ENCODE data around the gene PTGDR. TPM values are rescaled to one million over a fixed set of nuclear protein-coding genes. Genes with fewer than 3 reads are reported as not detected.

Gene PTGDR
- polyA plus RNA-seq, 4 donors: 0.25 to 6.6 TPM; not detected in 2

- no peak overlapping the region for H3K27ac ChIP-seq (ENCODE audit: low read depth in 1 of 3, low read length in 2 of 3)
- H3K9me3 ChIP-seq (ENCODE audit: control insufficient read depth in 2 of 2, insufficient read depth in 1 of 2, low read depth in 1 of 2, low read length in 1 of 2): no peaks in the 10 kb centered on the region
- 40 to 56% (median 52%) methylated on average over 3 of the region's 3 CpGs for WGBS, 3 donors
- FAIRE-seq (no peak), DNase-seq (no peak)
- H3K27me3 ChIP-seq (ENCODE audit: control insufficient read depth in 3 of 3, insufficient read depth in 3 of 3, low read length in 3 of 3): no peaks in the 10 kb centered on the region
- H3K36me3 ChIP-seq (ENCODE audit: control insufficient read depth in 3 of 3, insufficient read depth in 2 of 3, low read depth in 1 of 3, low read length in 3 of 3): no peaks in the 10 kb centered on the region
- H3K4me3 ChIP-seq (ENCODE audit: low read depth in 1 of 3, low read length in 3 of 3): no peak overlapping the region
- H3K4me1 ChIP-seq (ENCODE audit: control insufficient read depth in 3 of 3, insufficient read depth in 2 of 3, low read depth in 1 of 3, low read length in 2 of 3): no peaks in the 10 kb centered on the region
These were observed 14.0 kb upstream of the PTGDR start for GRCh38 chr14:52253503-52253902.

- H3K27ac ChIP-seq (ENCODE audit: low read depth in 1 of 3, low read length in 2 of 3): no peak overlapping the region
- no peak for FAIRE-seq
- WGBS, 3 donors: 83 to 87% (median 83%) methylated on average over 4 of the region's 4 CpGs
These were observed 13.4 kb upstream of the PTGDR start for GRCh38 chr14:52254086-52254485.

GRCh38 chr14:52258783-52259182 lies 8.7 kb upstream of the PTGDR start:
- H3K4me1 ChIP-seq (ENCODE audit: control insufficient read depth in 3 of 3, insufficient read depth in 2 of 3, low read depth in 1 of 3, low read length in 2 of 3): no peaks in the 10 kb centered on the region
- H3K27me3 ChIP-seq (ENCODE audit: control insufficient read depth in 3 of 3, insufficient read depth in 3 of 3, low read length in 3 of 3): no peaks in the 10 kb centered on the region
- H3K36me3 ChIP-seq (ENCODE audit: control insufficient read depth in 3 of 3, insufficient read depth in 2 of 3, low read depth in 1 of 3, low read length in 3 of 3): no peaks in the 10 kb centered on the region
- H3K27ac ChIP-seq (ENCODE audit: low read depth in 1 of 3, low read length in 2 of 3): no peak overlapping the region
- WGBS, 3 donors: 75 to 85% (median 84%) methylated on average over 2 of the region's 2 CpGs
- no peaks in the 10 kb centered on the region for H3K9me3 ChIP-seq (ENCODE audit: control insufficient read depth in 2 of 2, insufficient read depth in 1 of 2, low read depth in 1 of 2, low read length in 1 of 2)
- H3K4me3 ChIP-seq (ENCODE audit: low read depth in 1 of 3, low read length in 3 of 3): no peak overlapping the region
- no peak for FAIRE-seq
- DNase-seq: no peak

More at GRCh38 chr14:52254086-52254485, 13.4 kb upstream of the PTGDR start:
- H3K36me3 ChIP-seq (ENCODE audit: control insufficient read depth in 3 of 3, insufficient read depth in 2 of 3, low read depth in 1 of 3, low read length in 3 of 3): no peaks in the 10 kb centered on the region
- H3K9me3 ChIP-seq (ENCODE audit: control insufficient read depth in 2 of 2, insufficient read depth in 1 of 2, low read depth in 1 of 2, low read length in 1 of 2): no peaks in the 10 kb centered on the region
- H3K4me1 ChIP-seq (ENCODE audit: control insufficient read depth in 3 of 3, insufficient read depth in 2 of 3, low read depth in 1 of 3, low read length in 2 of 3): no peaks in the 10 kb centered on the region
- DNase-seq: no peak
- no peak overlapping the region for H3K4me3 ChIP-seq (ENCODE audit: low read depth in 1 of 3, low read length in 3 of 3)
- H3K27me3 ChIP-seq (ENCODE audit: control insufficient read depth in 3 of 3, insufficient read depth in 3 of 3, low read length in 3 of 3): no peaks in the 10 kb centered on the region

GRCh38 chr14:52259434-52259833 lies 8.1 kb upstream of the PTGDR start:
- FAIRE-seq (no peak), DNase-seq (no peak)
- Histone ChIP-seq H3K4me3 (ENCODE audit: low read depth in 1 of 3, low read length in 3 of 3) (no peak overlapping the region), H3K4me1 (ENCODE audit: control insufficient read depth in 3 of 3, insufficient read depth in 2 of 3, low read depth in 1 of 3, low read length in 2 of 3) (no peaks in the 10 kb centered on the region), H3K27me3 (ENCODE audit: control insufficient read depth in 3 of 3, insufficient read depth in 3 of 3, low read length in 3 of 3) (no peaks in the 10 kb centered on the region), H3K36me3 (ENCODE audit: control insufficient read depth in 3 of 3, insufficient read depth in 2 of 3, low read depth in 1 of 3, low read length in 3 of 3) (no peaks in the 10 kb centered on the region), H3K27ac (ENCODE audit: low read depth in 1 of 3, low read length in 2 of 3) (no peak overlapping the region), H3K9me3 (ENCODE audit: control insufficient read depth in 2 of 2, insufficient read depth in 1 of 2, low read depth in 1 of 2, low read length in 1 of 2) (no peaks in the 10 kb centered on the region)
- 36 to 73% (median 48%) methylated on average over 5 of the region's 5 CpGs for WGBS, 3 donors

GRCh38 chr14:52262600-52262999 lies 4.9 kb upstream of the PTGDR start:
- H3K36me3 ChIP-seq (ENCODE audit: control insufficient read depth in 3 of 3, insufficient read depth in 2 of 3, low read depth in 1 of 3, low read length in 3 of 3): no peaks in the 10 kb centered on the region
- no peaks in the 10 kb centered on the region for H3K9me3 ChIP-seq (ENCODE audit: control insufficient read depth in 2 of 2, insufficient read depth in 1 of 2, low read depth in 1 of 2, low read length in 1 of 2)
- WGBS, 3 donors: 85 to 94% (median 90%) methylated on average over 1 of the region's 1 CpG
- FAIRE-seq (no peak), DNase-seq (no peak)
- H3K27me3 ChIP-seq (ENCODE audit: control insufficient read depth in 3 of 3, insufficient read depth in 3 of 3, low read length in 3 of 3): peaks cover 0 to 10% (median under 1%) of the 10 kb centered on the region in 3 donors
- H3K4me3 ChIP-seq (ENCODE audit: low read depth in 1 of 3, low read length in 3 of 3): no peak overlapping the region
- no peak overlapping the region for H3K27ac ChIP-seq (ENCODE audit: low read depth in 1 of 3, low read length in 2 of 3)
- peaks cover 0 to 3% (median 0%) of the 10 kb centered on the region in 3 donors for H3K4me1 ChIP-seq (ENCODE audit: control insufficient read depth in 3 of 3, insufficient read depth in 2 of 3, low read depth in 1 of 3, low read length in 2 of 3)

- no peaks in the 10 kb centered on the region for H3K36me3 ChIP-seq (ENCODE audit: control insufficient read depth in 3 of 3, insufficient read depth in 2 of 3, low read depth in 1 of 3, low read length in 3 of 3)
- no peaks in the 10 kb centered on the region for H3K9me3 ChIP-seq (ENCODE audit: control insufficient read depth in 2 of 2, insufficient read depth in 1 of 2, low read depth in 1 of 2, low read length in 1 of 2)
- H3K27me3 ChIP-seq (ENCODE audit: control insufficient read depth in 3 of 3, insufficient read depth in 3 of 3, low read length in 3 of 3): peaks cover 0 to 16% (median 3%) of the 10 kb centered on the region in 3 donors
- no peak overlapping the region for H3K4me3 ChIP-seq (ENCODE audit: low read depth in 1 of 3, low read length in 3 of 3)
- peaks cover 0 to 3% (median 0%) of the 10 kb centered on the region in 3 donors for H3K4me1 ChIP-seq (ENCODE audit: control insufficient read depth in 3 of 3, insufficient read depth in 2 of 3, low read depth in 1 of 3, low read length in 2 of 3)
- DNase-seq: no peak
- no peak for FAIRE-seq
- no peak overlapping the region for H3K27ac ChIP-seq (ENCODE audit: low read depth in 1 of 3, low read length in 2 of 3)
These were observed 4.3 kb upstream of the PTGDR start for GRCh38 chr14:52263190-52263589.

- Histone ChIP-seq H3K9me3 (ENCODE audit: control insufficient read depth in 2 of 2, insufficient read depth in 1 of 2, low read depth in 1 of 2, low read length in 1 of 2) (no peaks in the 10 kb centered on the region), H3K4me1 (ENCODE audit: control insufficient read depth in 3 of 3, insufficient read depth in 2 of 3, low read depth in 1 of 3, low read length in 2 of 3) (peaks cover 0 to 3% (median 0%) of the 10 kb centered on the region in 3 donors), H3K27ac (ENCODE audit: low read depth in 1 of 3, low read length in 2 of 3) (no peak overlapping the region), H3K4me3 (ENCODE audit: low read depth in 1 of 3, low read length in 3 of 3) (no peak overlapping the region), H3K27me3 (ENCODE audit: control insufficient read depth in 3 of 3, insufficient read depth in 3 of 3, low read length in 3 of 3) (peaks cover 0 to 30% (median 5%) of the 10 kb centered on the region in 3 donors), H3K36me3 (ENCODE audit: control insufficient read depth in 3 of 3, insufficient read depth in 2 of 3, low read depth in 1 of 3, low read length in 3 of 3) (no peaks in the 10 kb centered on the region)
- 48 to 72% (median 51%) methylated on average over 5 of the region's 5 CpGs for WGBS, 3 donors
- no peak for FAIRE-seq
- DNase-seq: no peak
These were observed 2.2 kb upstream of the PTGDR start for GRCh38 chr14:52265253-52265652.

- Histone ChIP-seq H3K9me3 (ENCODE audit: control insufficient read depth in 2 of 2, insufficient read depth in 1 of 2, low read depth in 1 of 2, low read length in 1 of 2) (no peaks in the 10 kb centered on the region), H3K4me3 (ENCODE audit: low read depth in 1 of 3, low read length in 3 of 3) (no peak overlapping the region), H3K27me3 (ENCODE audit: control insufficient read depth in 3 of 3, insufficient read depth in 3 of 3, low read length in 3 of 3) (peaks cover 0 to 30% (median 5%) of the 10 kb centered on the region in 3 donors), H3K36me3 (ENCODE audit: control insufficient read depth in 3 of 3, insufficient read depth in 2 of 3, low read depth in 1 of 3, low read length in 3 of 3) (no peaks in the 10 kb centered on the region), H3K27ac (ENCODE audit: low read depth in 1 of 3, low read length in 2 of 3) (no peak overlapping the region), H3K4me1 (ENCODE audit: control insufficient read depth in 3 of 3, insufficient read depth in 2 of 3, low read depth in 1 of 3, low read length in 2 of 3) (peaks cover 0 to 3% (median 0%) of the 10 kb centered on the region in 3 donors)
- DNase-seq (no peak), FAIRE-seq (no peak)
- WGBS, 3 donors: 74 to 89% (median 77%) methylated on average over 3 of the region's 3 CpGs
These were observed 1.3 kb upstream of the PTGDR start for GRCh38 chr14:52266179-52266578.

GRCh38 chr14:52266782-52267181 lies 716 bp upstream of the PTGDR start:
- no peaks in the 10 kb centered on the region for H3K36me3 ChIP-seq (ENCODE audit: control insufficient read depth in 3 of 3, insufficient read depth in 2 of 3, low read depth in 1 of 3, low read length in 3 of 3)
- no peaks in the 10 kb centered on the region for H3K9me3 ChIP-seq (ENCODE audit: control insufficient read depth in 2 of 2, insufficient read depth in 1 of 2, low read depth in 1 of 2, low read length in 1 of 2)
- FAIRE-seq (no peak), DNase-seq (no peak)
- 80 to 81% (median 80%) methylated on average over 5 of the region's 5 CpGs for WGBS, 3 donors
- no peak overlapping the region for H3K27ac ChIP-seq (ENCODE audit: low read depth in 1 of 3, low read length in 2 of 3)
- no peak overlapping the region for H3K4me3 ChIP-seq (ENCODE audit: low read depth in 1 of 3, low read length in 3 of 3)
- peaks cover 0 to 3% (median 0%) of the 10 kb centered on the region in 3 donors for H3K4me1 ChIP-seq (ENCODE audit: control insufficient read depth in 3 of 3, insufficient read depth in 2 of 3, low read depth in 1 of 3, low read length in 2 of 3)
- peaks cover 0 to 30% (median 5%) of the 10 kb centered on the region in 3 donors for H3K27me3 ChIP-seq (ENCODE audit: control insufficient read depth in 3 of 3, insufficient read depth in 3 of 3, low read length in 3 of 3)

Measured in small intestine (tissue), 7 donors.